Adrenal gland (tissue), 12 donors: ENCODE measurements around the gene ACSL4. TPM values are rescaled to one million over a fixed set of nuclear protein-coding genes. Genes with fewer than 3 reads are reported as not detected.
"Not testable (repeated sequence)": the region's sequence is repeated elsewhere in the genome, so short reads cannot be mapped to it uniquely, and the experiment has no call there.

Experiments used
- DNase-seq, 7 donors: peaks; one replicate each; pipeline ENCODE4 v3.0.0-alpha.2; 2019 to 2020
- H3K27ac ChIP-seq, 5 donors: fragments of 200-600 bp; sonication (generic) in 4 of 5; 1 replicate in 3 of 5; 2 replicates in 2 of 5; pipeline versions ENCODE4 v1.5.1 to v1.8.0; 2016 to 2020; ENCODE audit warnings: mild to moderate bottlenecking in 1 of 5
- H3K27me3 ChIP-seq: fragments of 200-600 bp; 2 replicates; pipeline ENCODE4 v1.8.0; 2021
- H3K36me3 ChIP-seq, 2 donors: fragments of 200-600 bp; replicated peaks in 1 of 2; 1 replicate in 1 of 2; 2 replicates in 1 of 2; pipeline versions ENCODE4 v1.5.1 to v1.8.0; 2018 to 2022
- H3K4me1 ChIP-seq, 2 donors: fragments of 200-600 bp; replicated peaks in 1 of 2; 1 replicate in 1 of 2; 2 replicates in 1 of 2; pipeline versions ENCODE4 v1.5.1 to v1.8.0; 2018 to 2021
- H3K4me3 ChIP-seq, 4 donors: fragments of 200-600 bp; sonication (generic) in 3 of 4; one replicate each; pipeline ENCODE4 v1.5.1; 2016 to 2018
- H3K9me3 ChIP-seq, 3 donors: fragments of 200-600 bp; sonication (generic) in 1 of 3; replicated peaks in 1 of 3; 1 replicate in 2 of 3; 2 replicates in 1 of 3; pipeline versions ENCODE4 v1.5.1 to v1.8.0; 2016 to 2021
- POLR2A ChIP-seq, 2 donors: fragments of 450-650 bp; IDR thresholded peaks; one replicate each; pipeline ENCODE4 v1.6.1; 2017; ENCODE audit warnings: antibody characterized with exemption in 2 of 2, mild to moderate bottlenecking in 2 of 2, moderate library complexity in 1 of 2
- whole genome bisulfite sequencing, 4 donors: extraction: QIAGEN DNeasy Blood & Tissue Kit in 2 of 4; methylation state at CpG; one replicate each; pipeline versions ENCODE4 v1.1.5 to v1.1.7; 2013 to 2017; 5-methylcytosine and 5-hydroxymethylcytosine counted together
- intact Hi-C, 2 donors: fragments of 100-400 bp; cut with DNase I; formaldehyde crosslinking; loops; one replicate each; pipeline versions ENCODE4 v1.14.1 to v1.15.0; 2022 to 2023
- polyA plus RNA-seq, 3 donors: library from polyadenylated mRNA; stranded (reverse); fragments of 200-250 nt in 2 of 3; fragments of 350-450 nt in 1 of 3; fragmentation: Illumina TruSeq in 1 of 3; extraction: RNeasy Lipid Tissue Mini Kit (QIAGEN cat#74804) in 1 of 3; gene quantifications; one replicate each; pipeline ENCODE4 v1.2.3, GENCODE V29; 2013 to 2014
- total RNA-seq, 9 donors: library from RNA; depleted of rRNA in 4 of 9; stranded (reverse); fragments of >200 nt in 4 of 9; fragments of 120-200 nt in 1 of 9; fragmentation: NEBNext Ultra II Directional in 1 of 9; extraction: Animal tissue kit (Norgen Biotek cat#: 25700) in 1 of 9; gene quantifications; one replicate each; pipeline versions ENCODE4 v1.1.0 to v1.2.4, GENCODE V29; 2013 to 2023
- TF ChIP-seq, protein P1 (sequence below), 6 experiments: fragments of 450-650 bp in 4 of 6; fragments of 200-600 bp in 2 of 6; sonication (generic) in 1 of 6; IDR thresholded peaks; 1 replicate in 5 of 6; 2 replicates in 1 of 6; pipeline versions ENCODE4 v1.5.1 to v1.8.0; 2016 to 2021; ENCODE audit warnings: antibody characterized with exemption in 6 of 6, mild to moderate bottlenecking in 2 of 6, moderate library complexity in 1 of 6
- donor health status: healthy with polysubstance abuse.
- donor health status: Bipolar disorder and iron deficiency.
- donor health status: DM: yes; HTN: yes; CAD: no.
- donor health status: DM: no; HTN: no; CAD: no.
- donor health status: DM: no; HTN: no; CAD: no.
- donor health status: DM: yes; HTN: yes; CAD: no.

Gene ACSL4
- total and polyA plus RNA-seq, 12 donors: 16.9 to 192 (median 114) TPM

- no peaks in the 10 kb centered on the region for H3K9me3 ChIP-seq
- H3K4me3 ChIP-seq: no peak overlapping the region
- 80 to 83% (median 83%) methylated on average over 5 of the region's 5 CpGs for WGBS, 4 donors
- TF ChIP-seq POLR2A (IDR thresholded peaks at IDR 0.05): no peak
- TF ChIP-seq, protein P1, sequence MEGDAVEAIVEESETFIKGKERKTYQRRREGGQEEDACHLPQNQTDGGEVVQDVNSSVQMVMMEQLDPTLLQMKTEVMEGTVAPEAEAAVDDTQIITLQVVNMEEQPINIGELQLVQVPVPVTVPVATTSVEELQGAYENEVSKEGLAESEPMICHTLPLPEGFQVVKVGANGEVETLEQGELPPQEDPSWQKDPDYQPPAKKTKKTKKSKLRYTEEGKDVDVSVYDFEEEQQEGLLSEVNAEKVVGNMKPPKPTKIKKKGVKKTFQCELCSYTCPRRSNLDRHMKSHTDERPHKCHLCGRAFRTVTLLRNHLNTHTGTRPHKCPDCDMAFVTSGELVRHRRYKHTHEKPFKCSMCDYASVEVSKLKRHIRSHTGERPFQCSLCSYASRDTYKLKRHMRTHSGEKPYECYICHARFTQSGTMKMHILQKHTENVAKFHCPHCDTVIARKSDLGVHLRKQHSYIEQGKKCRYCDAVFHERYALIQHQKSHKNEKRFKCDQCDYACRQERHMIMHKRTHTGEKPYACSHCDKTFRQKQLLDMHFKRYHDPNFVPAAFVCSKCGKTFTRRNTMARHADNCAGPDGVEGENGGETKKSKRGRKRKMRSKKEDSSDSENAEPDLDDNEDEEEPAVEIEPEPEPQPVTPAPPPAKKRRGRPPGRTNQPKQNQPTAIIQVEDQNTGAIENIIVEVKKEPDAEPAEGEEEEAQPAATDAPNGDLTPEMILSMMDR (IDR thresholded peaks at IDR 0.05): no peak
- intact Hi-C loops: no loop called here
- H3K27me3 ChIP-seq: no peaks in the 10 kb centered on the region
- H3K27ac ChIP-seq: no peak overlapping the region
- H3K4me1 ChIP-seq: no peaks in the 10 kb centered on the region
- no peak for DNase-seq
- peaks cover 0 to 13% of the 10 kb centered on the region in 2 donors for H3K36me3 ChIP-seq
These were observed 65.1 kb downstream of the ACSL4 start for GRCh38 chrX:109667986-109668385.

DNA sequence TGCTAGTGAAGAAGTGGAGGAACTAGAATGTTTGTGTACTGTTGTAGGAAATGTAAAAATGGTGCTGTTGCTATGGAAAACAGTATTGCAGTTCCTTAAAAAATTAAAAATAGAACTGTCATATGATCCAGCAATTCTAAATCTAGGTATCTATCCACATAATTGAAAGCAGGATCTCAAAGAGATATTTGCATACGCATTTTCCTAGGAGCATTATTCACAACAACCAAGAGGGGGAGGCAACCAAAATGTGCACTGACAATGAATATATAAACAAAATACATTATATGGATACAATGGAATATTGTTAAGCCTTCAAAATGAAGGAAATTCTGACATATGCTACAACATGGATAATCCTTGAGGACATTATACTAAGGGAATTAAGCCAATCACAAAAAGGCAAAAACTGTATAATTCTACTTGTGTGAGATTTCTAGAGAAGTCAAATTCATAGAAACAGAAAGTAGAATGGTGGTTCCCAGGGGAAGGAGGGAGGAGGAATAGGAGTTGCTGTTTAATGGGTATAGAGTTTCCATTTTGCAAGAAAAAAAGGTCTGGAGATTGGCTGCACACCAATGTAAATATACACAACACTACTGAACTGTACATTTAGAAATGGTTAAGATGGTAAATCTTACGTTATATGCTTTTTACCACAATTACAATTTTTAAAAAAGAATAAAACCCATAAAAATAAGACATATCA, 72.5 kb downstream of the ACSL4 start:
- DNase-seq: no peak
- 80 to 95% (median 87%) methylated on average over 2 of the region's 2 CpGs for WGBS, 4 donors
- Histone ChIP-seq H3K4me3 (no peak overlapping the region), H3K27me3 (peaks cover 4% of the 10 kb centered on the region), H3K27ac (no peak overlapping the region), H3K4me1 (no peaks in the 10 kb centered on the region), H3K9me3 (no peaks in the 10 kb centered on the region), H3K36me3 (no peaks in the 10 kb centered on the region)
- TF ChIP-seq POLR2A (IDR thresholded peaks at IDR 0.05): no peak
- TF ChIP-seq, protein P1 (IDR thresholded peaks at IDR 0.05): no peak
- intact Hi-C loops: no loop called here

- no peak for DNase-seq
- Histone ChIP-seq H3K27ac (no peak overlapping the region), H3K36me3 (no peaks in the 10 kb centered on the region), H3K9me3 (no peaks in the 10 kb centered on the region), H3K4me3 (no peak overlapping the region), H3K27me3 (peaks cover 4% of the 10 kb centered on the region), H3K4me1 (no peaks in the 10 kb centered on the region)
- TF ChIP-seq, protein P1 (IDR thresholded peaks at IDR 0.05): no peak
- no peak for TF ChIP-seq POLR2A (IDR thresholded peaks at IDR 0.05)
- intact Hi-C loops: no loop called here
- WGBS, 4 donors: 88 to 100% (median 95%) methylated on average over 1 of the region's 1 CpG
These were observed 74.7 kb downstream of the ACSL4 start for GRCh38 chrX:109658391-109658790.

DNA sequence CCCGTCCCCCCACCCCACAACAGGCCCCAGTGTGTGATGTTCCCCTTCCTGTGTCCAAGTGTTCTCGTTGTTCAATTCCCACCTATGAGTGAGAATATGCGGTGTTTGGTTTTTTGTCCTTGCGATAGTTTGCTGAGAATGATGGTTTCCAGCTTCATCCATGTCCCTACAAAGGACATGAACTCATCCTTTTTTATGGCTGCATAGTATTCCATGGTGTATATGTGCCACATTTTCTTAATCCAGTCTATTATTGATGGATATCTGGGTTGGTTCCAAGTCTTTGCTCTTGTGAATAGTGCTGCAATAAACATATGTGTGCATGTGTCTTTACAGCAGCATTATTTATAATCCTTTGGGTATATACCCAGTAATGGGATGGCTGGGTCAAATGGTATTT, 75.7 kb downstream of the ACSL4 start:
- DNase-seq, H3K27me3 ChIP-seq, intact Hi-C loops, H3K36me3 ChIP-seq, H3K4me3 ChIP-seq, H3K27ac ChIP-seq, H3K9me3 ChIP-seq, H3K4me1 ChIP-seq: not testable (repeated sequence)
- WGBS, 4 donors: 75 to 100% (median 88%) methylated on average over 1 to 2 of the region's 4 CpGs

DNA sequence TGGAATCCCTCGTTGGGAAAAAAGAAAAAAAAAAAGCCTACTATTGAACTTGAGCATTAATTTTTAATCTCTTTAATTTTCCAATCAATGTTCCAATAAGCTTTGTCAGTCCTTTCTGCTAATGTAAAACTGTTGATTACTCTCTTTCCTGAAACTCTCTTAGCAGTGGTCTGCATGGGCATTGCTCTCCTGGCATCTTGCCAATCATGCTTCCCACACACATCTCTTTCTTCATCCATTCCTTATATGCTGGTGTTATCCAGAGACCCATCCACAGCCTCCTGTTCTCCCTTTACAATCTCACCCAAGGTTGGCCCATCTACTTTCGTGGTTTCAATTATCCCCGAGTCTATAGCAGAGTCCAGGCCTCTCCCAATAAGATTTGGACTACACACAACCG, 76.3 kb downstream of the ACSL4 start:
- H3K27ac ChIP-seq: no peak overlapping the region
- WGBS, 4 donors: 80 to 95% (median 85%) methylated on average over 4 of the region's 4 CpGs
- TF ChIP-seq POLR2A (IDR thresholded peaks at IDR 0.05): no peak
- TF ChIP-seq, protein P1 (IDR thresholded peaks at IDR 0.05): no peak
- DNase-seq: no peak
- H3K27me3 ChIP-seq: peaks cover 4% of the 10 kb centered on the region
- intact Hi-C loops: no loop called here
- no peaks in the 10 kb centered on the region for H3K36me3 ChIP-seq
- no peaks in the 10 kb centered on the region for H3K9me3 ChIP-seq
- H3K4me1 ChIP-seq: no peaks in the 10 kb centered on the region
- H3K4me3 ChIP-seq: no peak overlapping the region
